Measurements from ENCODE around the gene RDH12. TPM values are rescaled to one million over a fixed set of nuclear protein-coding genes. Genes with fewer than 3 reads are reported as not detected.
"Not testable (repeated sequence)": the region's sequence is repeated elsewhere in the genome, so short reads cannot be mapped to it uniquely, and the experiment has no call there.

RDH12 gene
- total RNA-seq, 1 donor from 2014 or later = 0.16 TPM

DNA sequence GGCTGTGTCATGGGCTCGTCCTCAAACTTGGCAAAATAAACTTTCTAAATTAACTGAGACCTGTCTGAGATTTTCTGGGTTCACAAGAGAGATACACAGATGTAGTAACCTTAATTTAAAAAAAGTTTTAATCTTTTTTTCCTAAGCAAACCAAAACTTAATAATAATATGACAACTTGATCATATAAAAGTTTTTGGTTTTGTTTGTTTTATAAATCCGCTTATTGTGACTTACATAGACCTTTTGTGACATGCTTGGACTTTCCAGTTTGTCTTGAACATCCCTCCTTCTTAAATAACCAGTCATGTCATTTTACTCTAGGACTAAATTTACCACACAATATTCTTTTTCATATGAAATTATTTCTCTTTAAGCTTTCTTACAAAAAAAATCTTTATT is 8.5 kb downstream of the RDH12 start:
- no peaks in the 10 kb centered on the region for H4K20me1 ChIP-seq (ENCODE audit: insufficient read depth, low read length)
- no peak overlapping the region for H3K4me3 ChIP-seq (ENCODE audit: insufficient read depth, low read depth, low read length)
- Mint-ChIP-seq H3K36me3 (ENCODE audit: low read depth, unreplicated experiment) (no peaks in the 10 kb centered on the region), H3K9me3 (ENCODE audit: unreplicated experiment) (peaks cover 2% of the 10 kb centered on the region), H3K4me1 (ENCODE audit: low read depth, unreplicated experiment) (no peaks in the 10 kb centered on the region), H3K27ac (ENCODE audit: unreplicated experiment) (no peak overlapping the region), H3K27me3 (ENCODE audit: low read depth, unreplicated experiment) (no peaks in the 10 kb centered on the region), H3K4me3 (ENCODE audit: unreplicated experiment) (no peak overlapping the region)
- no peak for DNase-seq (ENCODE audit: low read depth)
- no peak overlapping the region for H3K27ac ChIP-seq (ENCODE audit: low read depth, low read length)
- peaks cover 5% of the 10 kb centered on the region for H3K9me3 ChIP-seq (ENCODE audit: insufficient read depth, low read depth, low read length)
- no peak overlapping the region for H3K9ac ChIP-seq (ENCODE audit: low read length)
- H3K4me2 ChIP-seq (ENCODE audit: low read length) = no peak overlapping the region
- H3K4me1 ChIP-seq (ENCODE audit: insufficient read depth, low read length) = no peaks in the 10 kb centered on the region
- H3K27me3 ChIP-seq (ENCODE audit: insufficient read depth, low read length) = no peaks in the 10 kb centered on the region
- no peak overlapping the region for H2AFZ ChIP-seq (ENCODE audit: low read depth, low read length)
- H3K36me3 ChIP-seq (ENCODE audit: insufficient read depth, low read length) = no peaks in the 10 kb centered on the region
- TF ChIP-seq, protein P1, sequence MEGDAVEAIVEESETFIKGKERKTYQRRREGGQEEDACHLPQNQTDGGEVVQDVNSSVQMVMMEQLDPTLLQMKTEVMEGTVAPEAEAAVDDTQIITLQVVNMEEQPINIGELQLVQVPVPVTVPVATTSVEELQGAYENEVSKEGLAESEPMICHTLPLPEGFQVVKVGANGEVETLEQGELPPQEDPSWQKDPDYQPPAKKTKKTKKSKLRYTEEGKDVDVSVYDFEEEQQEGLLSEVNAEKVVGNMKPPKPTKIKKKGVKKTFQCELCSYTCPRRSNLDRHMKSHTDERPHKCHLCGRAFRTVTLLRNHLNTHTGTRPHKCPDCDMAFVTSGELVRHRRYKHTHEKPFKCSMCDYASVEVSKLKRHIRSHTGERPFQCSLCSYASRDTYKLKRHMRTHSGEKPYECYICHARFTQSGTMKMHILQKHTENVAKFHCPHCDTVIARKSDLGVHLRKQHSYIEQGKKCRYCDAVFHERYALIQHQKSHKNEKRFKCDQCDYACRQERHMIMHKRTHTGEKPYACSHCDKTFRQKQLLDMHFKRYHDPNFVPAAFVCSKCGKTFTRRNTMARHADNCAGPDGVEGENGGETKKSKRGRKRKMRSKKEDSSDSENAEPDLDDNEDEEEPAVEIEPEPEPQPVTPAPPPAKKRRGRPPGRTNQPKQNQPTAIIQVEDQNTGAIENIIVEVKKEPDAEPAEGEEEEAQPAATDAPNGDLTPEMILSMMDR (IDR thresholded peaks at IDR 0.05; ENCODE audit: insufficient read depth, low read depth, low read length) = no peak
- no peak for TF ChIP-seq EZH2 (IDR thresholded peaks at IDR 0.05; ENCODE audit: insufficient read depth, low read length)
- no peaks in the 10 kb centered on the region for H3K79me2 ChIP-seq (ENCODE audit: insufficient read depth, low read length)
- FAIRE-seq = no peak

DNA sequence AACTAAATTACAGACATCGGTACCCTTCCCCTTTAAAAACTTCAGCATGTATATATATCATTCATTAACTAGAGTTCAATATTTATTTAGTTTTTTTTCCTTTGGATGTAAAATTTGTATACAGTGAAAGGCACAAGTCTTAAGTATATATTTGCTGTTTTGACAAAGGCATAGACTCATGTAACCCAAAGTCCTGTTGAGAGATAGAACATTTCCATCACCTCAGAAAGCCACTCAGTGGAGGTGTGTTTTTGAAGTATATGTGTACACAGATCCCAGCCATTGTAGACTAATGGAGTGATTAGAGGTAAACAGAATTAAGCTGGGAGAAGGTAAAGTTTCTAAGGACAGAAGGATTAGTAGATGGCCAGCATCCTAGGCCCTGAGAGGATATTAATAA is 15.4 kb downstream of the RDH12 start:
- no peaks in the 10 kb centered on the region for H3K9me3 ChIP-seq (ENCODE audit: insufficient read depth, low read depth, low read length)
- H4K20me1 ChIP-seq (ENCODE audit: insufficient read depth, low read length) = no peaks in the 10 kb centered on the region
- Mint-ChIP-seq H3K27me3 (ENCODE audit: low read depth, unreplicated experiment) (peaks cover 11% of the 10 kb centered on the region), H3K9me3 (ENCODE audit: unreplicated experiment) (peaks cover 1% of the 10 kb centered on the region), H3K27ac (ENCODE audit: unreplicated experiment) (no peak overlapping the region), H3K36me3 (ENCODE audit: low read depth, unreplicated experiment) (no peaks in the 10 kb centered on the region), H3K4me1 (ENCODE audit: low read depth, unreplicated experiment) (no peaks in the 10 kb centered on the region), H3K4me3 (ENCODE audit: unreplicated experiment) (no peak overlapping the region)
- DNase-seq (ENCODE audit: low read depth) = no peak
- no peak overlapping the region for H3K27ac ChIP-seq (ENCODE audit: low read depth, low read length)
- no peak overlapping the region for H3K4me2 ChIP-seq (ENCODE audit: low read length)
- H3K36me3 ChIP-seq (ENCODE audit: insufficient read depth, low read length) = no peaks in the 10 kb centered on the region
- H3K27me3 ChIP-seq (ENCODE audit: insufficient read depth, low read length) = peaks cover 6% of the 10 kb centered on the region
- no peak overlapping the region for H3K4me3 ChIP-seq (ENCODE audit: insufficient read depth, low read depth, low read length)
- H3K4me1 ChIP-seq (ENCODE audit: insufficient read depth, low read length) = no peaks in the 10 kb centered on the region
- TF ChIP-seq, protein P1 (IDR thresholded peaks at IDR 0.05; ENCODE audit: insufficient read depth, low read depth, low read length) = no peak
- TF ChIP-seq EZH2 (IDR thresholded peaks at IDR 0.05; ENCODE audit: insufficient read depth, low read length) = no peak
- no peak for FAIRE-seq
- no peaks in the 10 kb centered on the region for H3K79me2 ChIP-seq (ENCODE audit: insufficient read depth, low read length)
- no peak overlapping the region for H2AFZ ChIP-seq (ENCODE audit: low read depth, low read length)
- no peak overlapping the region for H3K9ac ChIP-seq (ENCODE audit: low read length)

DNA sequence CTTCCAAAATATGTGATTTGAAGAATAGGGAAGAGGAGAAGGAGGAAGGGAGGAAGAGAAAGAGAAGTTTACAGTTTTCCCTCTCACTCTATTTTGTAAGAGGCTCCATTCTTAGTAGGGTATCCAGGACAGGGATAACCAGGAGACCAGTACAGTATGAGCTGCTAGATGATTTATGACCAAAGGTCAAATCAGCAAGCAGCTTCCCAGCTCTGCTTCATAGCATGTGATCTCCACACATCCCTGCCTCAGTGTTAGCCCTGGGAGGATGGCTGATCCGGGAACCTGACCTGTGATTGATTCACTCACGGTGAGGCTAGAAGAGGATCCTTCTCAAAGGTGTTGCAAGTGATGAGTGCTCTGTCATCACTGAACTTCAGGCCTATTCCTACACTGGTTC is 16.6 kb downstream of the RDH12 start:
- no peak overlapping the region for H3K27ac ChIP-seq (ENCODE audit: low read depth, low read length)
- peaks cover 6% of the 10 kb centered on the region for H3K27me3 ChIP-seq (ENCODE audit: insufficient read depth, low read length)
- no peaks in the 10 kb centered on the region for H4K20me1 ChIP-seq (ENCODE audit: insufficient read depth, low read length)
- no peak overlapping the region for H3K4me3 ChIP-seq (ENCODE audit: insufficient read depth, low read depth, low read length)
- no peaks in the 10 kb centered on the region for H3K36me3 ChIP-seq (ENCODE audit: insufficient read depth, low read length)
- DNase-seq (ENCODE audit: low read depth) (no peak), FAIRE-seq (no peak)
- Mint-ChIP-seq H3K4me1 (ENCODE audit: low read depth, unreplicated experiment) (no peaks in the 10 kb centered on the region), H3K27ac (ENCODE audit: unreplicated experiment) (no peak overlapping the region), H3K27me3 (ENCODE audit: low read depth, unreplicated experiment) (peaks cover 20% of the 10 kb centered on the region), H3K4me3 (ENCODE audit: unreplicated experiment) (no peak overlapping the region), H3K9me3 (ENCODE audit: unreplicated experiment) (peaks cover 1% of the 10 kb centered on the region), H3K36me3 (ENCODE audit: low read depth, unreplicated experiment) (no peaks in the 10 kb centered on the region)
- no peaks in the 10 kb centered on the region for H3K79me2 ChIP-seq (ENCODE audit: insufficient read depth, low read length)
- no peak overlapping the region for H2AFZ ChIP-seq (ENCODE audit: low read depth, low read length)
- no peak overlapping the region for H3K4me2 ChIP-seq (ENCODE audit: low read length)
- no peaks in the 10 kb centered on the region for H3K9me3 ChIP-seq (ENCODE audit: insufficient read depth, low read depth, low read length)
- H3K9ac ChIP-seq (ENCODE audit: low read length) = no peak overlapping the region
- no peaks in the 10 kb centered on the region for H3K4me1 ChIP-seq (ENCODE audit: insufficient read depth, low read length)
- TF ChIP-seq, protein P1 (IDR thresholded peaks at IDR 0.05; ENCODE audit: insufficient read depth, low read depth, low read length) = no peak

DNA sequence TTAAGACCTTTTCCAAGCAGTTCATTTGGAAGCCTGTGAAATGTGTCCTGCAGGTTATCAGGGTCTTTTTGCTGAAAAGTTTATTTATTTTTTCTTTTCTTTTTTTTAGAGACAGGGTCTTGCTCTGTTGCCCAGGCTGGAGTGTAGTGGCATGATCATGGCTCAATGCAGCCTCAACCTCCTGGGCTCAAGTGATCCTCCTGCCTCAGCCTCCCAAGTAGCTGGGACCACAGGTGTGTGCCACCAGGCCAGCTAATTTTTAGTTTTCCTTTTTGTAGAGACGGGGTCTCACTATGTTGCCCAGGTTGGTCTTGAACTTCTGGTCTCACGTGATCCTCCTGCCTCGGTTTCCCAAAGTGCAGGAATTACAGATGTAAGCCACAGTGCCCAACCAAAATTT is 17.7 kb downstream of the RDH12 start:
- H3K27me3 Mint-ChIP-seq (ENCODE audit: low read depth, unreplicated experiment) = peaks cover 20% of the 10 kb centered on the region
- not testable (repeated sequence) for H3K4me3 Mint-ChIP-seq (ENCODE audit: unreplicated experiment); H3K4me2 ChIP-seq (ENCODE audit: low read length); H3K4me1 Mint-ChIP-seq (ENCODE audit: low read depth, unreplicated experiment); H3K79me2 ChIP-seq (ENCODE audit: insufficient read depth, low read length); H3K4me1 ChIP-seq (ENCODE audit: insufficient read depth, low read length); H3K9me3 Mint-ChIP-seq (ENCODE audit: unreplicated experiment); DNase-seq (ENCODE audit: low read depth); H3K9me3 ChIP-seq (ENCODE audit: insufficient read depth, low read depth, low read length); H2AFZ ChIP-seq (ENCODE audit: low read depth, low read length); H3K27ac Mint-ChIP-seq (ENCODE audit: unreplicated experiment); H3K4me3 ChIP-seq (ENCODE audit: insufficient read depth, low read depth, low read length); H3K36me3 Mint-ChIP-seq (ENCODE audit: low read depth, unreplicated experiment); FAIRE-seq; H3K27ac ChIP-seq (ENCODE audit: low read depth, low read length); H3K36me3 ChIP-seq (ENCODE audit: insufficient read depth, low read length); H3K9ac ChIP-seq (ENCODE audit: low read length); H4K20me1 ChIP-seq (ENCODE audit: insufficient read depth, low read length)
- peaks cover 12% of the 10 kb centered on the region for H3K27me3 ChIP-seq (ENCODE audit: insufficient read depth, low read length)
